Measurements from ENCODE around the gene RSPH1. TPM values are rescaled to one million over a fixed set of nuclear protein-coding genes. Genes with fewer than 3 reads are reported as not detected.

The RSPH1 gene
- total RNA-seq, 1 experiment from 2014 or later, result 0.26 TPM

GRCh38 chr21:42437786-42438185 is 58.2 kb downstream of the RSPH1 start:
- Histone ChIP-seq H3K9me3 (ENCODE audit: low read length) (no peaks in the 10 kb centered on the region), H3K79me2 (ENCODE audit: low read length) (no peaks in the 10 kb centered on the region), H3K9me2 (replicated peaks; ENCODE audit: insufficient read depth, low read length) (no peaks in the 10 kb centered on the region), H3K4me1 (ENCODE audit: low read length) (no peaks in the 10 kb centered on the region), H4K20me1 (ENCODE audit: insufficient read depth, low read depth, low read length) (0 out of 2 replicates have a peak, but pooled peaks cover 6% of the 10 kb centered on the region), H3K4me3 (ENCODE audit: low read length) (no peak overlapping the region), H3K9ac (ENCODE audit: low read length) (no peak overlapping the region), H3K27me3 (ENCODE audit: low read length) (no peaks in the 10 kb centered on the region; the same call in 1 of the 2 replicates), H2AFZ (ENCODE audit: low read length) (no peak overlapping the region), H3K4me2 (ENCODE audit: low read depth, low read length, poor library complexity, severe bottlenecking) (no peak overlapping the region), H3K36me3 (ENCODE audit: insufficient read depth, low read length) (no peaks in the 10 kb centered on the region), H3K27ac (ENCODE audit: low read length) (no peak overlapping the region)
- DNase-seq, result no peak

- no peak overlapping the region for H2AFZ ChIP-seq (ENCODE audit: low read length)
- no peak for DNase-seq
- H3K36me3 ChIP-seq (ENCODE audit: insufficient read depth, low read length), result no peaks in the 10 kb centered on the region
- H4K20me1 ChIP-seq (ENCODE audit: insufficient read depth, low read depth, low read length), result 0 out of 2 replicates have a peak, but pooled peaks cover 4% of the 10 kb centered on the region
- H3K9me3 ChIP-seq (ENCODE audit: low read length), result no peaks in the 10 kb centered on the region
- H3K79me2 ChIP-seq (ENCODE audit: low read length), result no peaks in the 10 kb centered on the region
- no peak overlapping the region for H3K4me2 ChIP-seq (ENCODE audit: low read depth, low read length, poor library complexity, severe bottlenecking)
- H3K4me1 ChIP-seq (ENCODE audit: low read length), result no peaks in the 10 kb centered on the region
- no peaks in the 10 kb centered on the region; the same call in 1 of the 2 replicates for H3K27me3 ChIP-seq (ENCODE audit: low read length)
- no peak overlapping the region for H3K27ac ChIP-seq (ENCODE audit: low read length)
- no peak overlapping the region for H3K4me3 ChIP-seq (ENCODE audit: low read length)
- H3K9ac ChIP-seq (ENCODE audit: low read length), result no peak overlapping the region
- no peaks in the 10 kb centered on the region for H3K9me2 ChIP-seq (replicated peaks; ENCODE audit: insufficient read depth, low read length)
These were observed 59.1 kb downstream of the RSPH1 start for GRCh38 chr21:42436914-42437313.

- Histone ChIP-seq H3K4me1 (ENCODE audit: low read length) (no peaks in the 10 kb centered on the region), H3K27me3 (ENCODE audit: low read length) (no peaks in the 10 kb centered on the region; the same call in 1 of the 2 replicates), H3K4me2 (ENCODE audit: low read depth, low read length, poor library complexity, severe bottlenecking) (no peak overlapping the region), H3K9me2 (replicated peaks; ENCODE audit: insufficient read depth, low read length) (no peaks in the 10 kb centered on the region), H2AFZ (ENCODE audit: low read length) (no peak overlapping the region), H3K9me3 (ENCODE audit: low read length) (no peaks in the 10 kb centered on the region), H3K79me2 (ENCODE audit: low read length) (no peaks in the 10 kb centered on the region), H4K20me1 (ENCODE audit: insufficient read depth, low read depth, low read length) (no peaks in the 10 kb centered on the region), H3K27ac (ENCODE audit: low read length) (no peak overlapping the region), H3K4me3 (ENCODE audit: low read length) (no peak overlapping the region), H3K36me3 (ENCODE audit: insufficient read depth, low read length) (no peaks in the 10 kb centered on the region), H3K9ac (ENCODE audit: low read length) (no peak overlapping the region)
- no peak for DNase-seq
These were observed 60.2 kb downstream of the RSPH1 start for GRCh38 chr21:42435833-42436232.

GRCh38 chr21:42435401-42435800 is 60.6 kb downstream of the RSPH1 start:
- no peaks in the 10 kb centered on the region for H3K36me3 ChIP-seq (ENCODE audit: insufficient read depth, low read length)
- DNase-seq, result no peak
- no peak overlapping the region for H3K4me2 ChIP-seq (ENCODE audit: low read depth, low read length, poor library complexity, severe bottlenecking)
- no peak overlapping the region for H3K27ac ChIP-seq (ENCODE audit: low read length)
- no peaks in the 10 kb centered on the region for H3K79me2 ChIP-seq (ENCODE audit: low read length)
- no peak overlapping the region for H3K4me3 ChIP-seq (ENCODE audit: low read length)
- no peaks in the 10 kb centered on the region for H4K20me1 ChIP-seq (ENCODE audit: insufficient read depth, low read depth, low read length)
- H3K9me2 ChIP-seq (replicated peaks; ENCODE audit: insufficient read depth, low read length), result no peaks in the 10 kb centered on the region
- H3K9me3 ChIP-seq (ENCODE audit: low read length), result no peaks in the 10 kb centered on the region
- no peak overlapping the region for H3K9ac ChIP-seq (ENCODE audit: low read length)
- no peaks in the 10 kb centered on the region for H3K4me1 ChIP-seq (ENCODE audit: low read length)
- no peak overlapping the region for H2AFZ ChIP-seq (ENCODE audit: low read length)
- no peaks in the 10 kb centered on the region; the same call in 1 of the 2 replicates for H3K27me3 ChIP-seq (ENCODE audit: low read length)

GRCh38 chr21:42434884-42435283 is 61.1 kb downstream of the RSPH1 start:
- H3K36me3 ChIP-seq (ENCODE audit: insufficient read depth, low read length), result no peaks in the 10 kb centered on the region
- no peak for DNase-seq
- H3K4me1 ChIP-seq (ENCODE audit: low read length), result no peaks in the 10 kb centered on the region
- H3K4me3 ChIP-seq (ENCODE audit: low read length), result no peak overlapping the region
- no peak overlapping the region for H2AFZ ChIP-seq (ENCODE audit: low read length)
- no peaks in the 10 kb centered on the region; the same call in 1 of the 2 replicates for H3K27me3 ChIP-seq (ENCODE audit: low read length)
- no peak overlapping the region for H3K4me2 ChIP-seq (ENCODE audit: low read depth, low read length, poor library complexity, severe bottlenecking)
- no peak overlapping the region for H3K9ac ChIP-seq (ENCODE audit: low read length)
- no peak overlapping the region for H3K27ac ChIP-seq (ENCODE audit: low read length)
- H3K79me2 ChIP-seq (ENCODE audit: low read length), result no peaks in the 10 kb centered on the region
- H3K9me2 ChIP-seq (replicated peaks; ENCODE audit: insufficient read depth, low read length), result no peaks in the 10 kb centered on the region
- H4K20me1 ChIP-seq (ENCODE audit: insufficient read depth, low read depth, low read length), result no peaks in the 10 kb centered on the region
- H3K9me3 ChIP-seq (ENCODE audit: low read length), result no peaks in the 10 kb centered on the region

- Histone ChIP-seq H3K9me3 (ENCODE audit: low read length) (no peaks in the 10 kb centered on the region), H3K4me2 (ENCODE audit: low read depth, low read length, poor library complexity, severe bottlenecking) (no peak overlapping the region), H2AFZ (ENCODE audit: low read length) (no peak overlapping the region), H3K4me3 (ENCODE audit: low read length) (no peak overlapping the region), H3K79me2 (ENCODE audit: low read length) (no peaks in the 10 kb centered on the region), H3K9ac (ENCODE audit: low read length) (no peak overlapping the region), H3K4me1 (ENCODE audit: low read length) (no peaks in the 10 kb centered on the region), H3K36me3 (ENCODE audit: insufficient read depth, low read length) (no peaks in the 10 kb centered on the region), H3K9me2 (replicated peaks; ENCODE audit: insufficient read depth, low read length) (no peaks in the 10 kb centered on the region), H3K27ac (ENCODE audit: low read length) (no peak overlapping the region), H4K20me1 (ENCODE audit: insufficient read depth, low read depth, low read length) (no peaks in the 10 kb centered on the region), H3K27me3 (ENCODE audit: low read length) (no peaks in the 10 kb centered on the region; the same call in 1 of the 2 replicates)
- DNase-seq, result no peak
These were observed 62.0 kb downstream of the RSPH1 start for GRCh38 chr21:42433946-42434551.

GRCh38 chr21:42432695-42433094 is 63.3 kb downstream of the RSPH1 start:
- Histone ChIP-seq H3K9ac (ENCODE audit: low read length) (no peak overlapping the region), H3K27me3 (ENCODE audit: low read length) (no peaks in the 10 kb centered on the region; the same call in 1 of the 2 replicates), H3K36me3 (ENCODE audit: insufficient read depth, low read length) (no peaks in the 10 kb centered on the region), H4K20me1 (ENCODE audit: insufficient read depth, low read depth, low read length) (no peaks in the 10 kb centered on the region), H3K79me2 (ENCODE audit: low read length) (no peaks in the 10 kb centered on the region), H3K4me2 (ENCODE audit: low read depth, low read length, poor library complexity, severe bottlenecking) (no peak overlapping the region), H3K9me2 (replicated peaks; ENCODE audit: insufficient read depth, low read length) (no peaks in the 10 kb centered on the region), H3K9me3 (ENCODE audit: low read length) (no peaks in the 10 kb centered on the region), H3K27ac (ENCODE audit: low read length) (no peak overlapping the region), H3K4me1 (ENCODE audit: low read length) (no peaks in the 10 kb centered on the region), H2AFZ (ENCODE audit: low read length) (no peak overlapping the region), H3K4me3 (ENCODE audit: low read length) (no peak overlapping the region)
- DNase-seq, result no peak

- Histone ChIP-seq H3K9me3 (ENCODE audit: low read length) (no peaks in the 10 kb centered on the region), H3K27ac (ENCODE audit: low read length) (no peak overlapping the region), H3K4me3 (ENCODE audit: low read length) (no peak overlapping the region), H2AFZ (ENCODE audit: low read length) (no peak overlapping the region), H3K9me2 (replicated peaks; ENCODE audit: insufficient read depth, low read length) (no peaks in the 10 kb centered on the region), H3K27me3 (ENCODE audit: low read length) (no peaks in the 10 kb centered on the region; the same call in 1 of the 2 replicates), H3K4me1 (ENCODE audit: low read length) (no peaks in the 10 kb centered on the region), H3K36me3 (ENCODE audit: insufficient read depth, low read length) (no peaks in the 10 kb centered on the region), H3K9ac (ENCODE audit: low read length) (no peak overlapping the region), H3K4me2 (ENCODE audit: low read depth, low read length, poor library complexity, severe bottlenecking) (no peak overlapping the region), H3K79me2 (ENCODE audit: low read length) (no peaks in the 10 kb centered on the region), H4K20me1 (ENCODE audit: insufficient read depth, low read depth, low read length) (no peaks in the 10 kb centered on the region)
- no peak for DNase-seq
These were observed 64.8 kb downstream of the RSPH1 start for GRCh38 chr21:42431196-42431595.
